Measurements from ENCODE around the gene AK8.

The AK8 gene

GRCh38 chr9:132825430-132825829, 52.7 kb downstream of the AK8 start:
- Histone ChIP-seq H3K79me2 (ENCODE audit: control insufficient read depth, insufficient read depth, low read length, unreplicated experiment) (no peaks in the 10 kb centered on the region), H2AFZ (ENCODE audit: low read length, unreplicated experiment) (no peak overlapping the region), H3K36me3 (ENCODE audit: insufficient read depth, low read length) (no peaks in the 10 kb centered on the region), H3K4me3 (ENCODE audit: low read depth, low read length) (no peak overlapping the region), H3K27ac (ENCODE audit: low read depth, low read length) (no peak overlapping the region), H3K27me3 (ENCODE audit: insufficient read depth, low read length) (peaks cover 61% of the 10 kb centered on the region), H3K4me1 (ENCODE audit: control insufficient read depth, insufficient read depth, low read length, unreplicated experiment) (no peaks in the 10 kb centered on the region)

DNA sequence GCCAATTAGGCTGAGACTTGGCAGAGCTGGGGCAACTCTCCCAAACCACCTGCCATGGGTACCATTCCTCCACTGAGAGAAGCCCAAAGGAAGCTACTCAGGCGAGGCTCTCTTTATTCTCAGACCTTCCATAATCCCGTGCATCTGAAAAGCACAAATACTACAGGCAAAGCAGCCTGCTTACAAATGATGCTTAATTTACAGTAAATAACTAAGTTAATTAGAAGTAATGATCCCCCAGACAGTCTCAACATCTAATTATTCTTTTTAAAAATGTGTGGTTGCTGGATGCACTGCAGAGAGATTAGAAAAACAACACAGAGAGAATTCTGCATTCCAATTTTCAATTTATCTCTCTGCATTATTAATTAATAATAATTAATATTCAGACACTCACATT, 53.1 kb downstream of the AK8 start:
- Histone ChIP-seq H3K4me1 (ENCODE audit: control insufficient read depth, insufficient read depth, low read length, unreplicated experiment) (no peaks in the 10 kb centered on the region), H3K27ac (ENCODE audit: low read depth, low read length) (no peak overlapping the region), H3K27me3 (ENCODE audit: insufficient read depth, low read length) (peaks cover 61% of the 10 kb centered on the region), H2AFZ (ENCODE audit: low read length, unreplicated experiment) (no peak overlapping the region), H3K36me3 (ENCODE audit: insufficient read depth, low read length) (no peaks in the 10 kb centered on the region), H3K79me2 (ENCODE audit: control insufficient read depth, insufficient read depth, low read length, unreplicated experiment) (no peaks in the 10 kb centered on the region), H3K4me3 (ENCODE audit: low read depth, low read length) (no peak overlapping the region)

DNA sequence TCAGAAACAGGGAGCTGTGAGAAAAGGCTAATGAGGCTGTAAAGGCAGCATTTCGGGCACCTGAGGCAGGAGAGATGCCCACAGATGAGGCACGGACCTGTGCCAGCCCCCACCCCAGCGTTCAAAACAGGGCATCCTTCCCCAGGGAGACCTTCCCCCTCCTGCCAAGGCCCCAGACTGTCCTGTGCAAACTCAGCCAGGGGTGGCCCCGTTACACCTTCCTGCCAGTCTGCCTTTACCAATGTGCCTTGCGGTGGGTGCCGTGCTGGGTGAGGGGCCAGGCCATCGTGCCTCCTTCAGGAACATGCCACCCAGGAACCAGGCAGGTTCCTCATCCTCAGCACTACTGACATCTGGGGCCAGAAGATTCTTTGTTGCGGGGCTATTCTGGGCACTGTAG, 53.9 kb downstream of the AK8 start:
- Histone ChIP-seq H2AFZ (ENCODE audit: low read length, unreplicated experiment) (no peak overlapping the region), H3K4me1 (ENCODE audit: control insufficient read depth, insufficient read depth, low read length, unreplicated experiment) (no peaks in the 10 kb centered on the region), H3K79me2 (ENCODE audit: control insufficient read depth, insufficient read depth, low read length, unreplicated experiment) (no peaks in the 10 kb centered on the region), H3K4me3 (ENCODE audit: low read depth, low read length) (no peak overlapping the region), H3K36me3 (ENCODE audit: insufficient read depth, low read length) (no peaks in the 10 kb centered on the region), H3K27ac (ENCODE audit: low read depth, low read length) (no peak overlapping the region), H3K27me3 (ENCODE audit: insufficient read depth, low read length) (peaks cover 67% of the 10 kb centered on the region)

GRCh38 chr9:132823370-132824145, 54.5 kb downstream of the AK8 start:
- no peak overlapping the region for H3K4me3 ChIP-seq (ENCODE audit: low read depth, low read length)
- no peaks in the 10 kb centered on the region for H3K79me2 ChIP-seq (ENCODE audit: control insufficient read depth, insufficient read depth, low read length, unreplicated experiment)
- no peaks in the 10 kb centered on the region for H3K36me3 ChIP-seq (ENCODE audit: insufficient read depth, low read length)
- H2AFZ ChIP-seq (ENCODE audit: low read length, unreplicated experiment), result no peak overlapping the region
- peaks cover 73% of the 10 kb centered on the region for H3K27me3 ChIP-seq (ENCODE audit: insufficient read depth, low read length)
- H3K4me1 ChIP-seq (ENCODE audit: control insufficient read depth, insufficient read depth, low read length, unreplicated experiment), result no peaks in the 10 kb centered on the region
- no peak overlapping the region for H3K27ac ChIP-seq (ENCODE audit: low read depth, low read length)

- Histone ChIP-seq H3K27ac (ENCODE audit: low read depth, low read length) (no peak overlapping the region), H3K27me3 (ENCODE audit: insufficient read depth, low read length) (peaks cover 87% of the 10 kb centered on the region), H3K36me3 (ENCODE audit: insufficient read depth, low read length) (no peaks in the 10 kb centered on the region), H3K79me2 (ENCODE audit: control insufficient read depth, insufficient read depth, low read length, unreplicated experiment) (no peaks in the 10 kb centered on the region), H3K4me1 (ENCODE audit: control insufficient read depth, insufficient read depth, low read length, unreplicated experiment) (no peaks in the 10 kb centered on the region), H3K4me3 (ENCODE audit: low read depth, low read length) (no peak overlapping the region), H2AFZ (ENCODE audit: low read length, unreplicated experiment) (no peak overlapping the region)
These were observed 57.7 kb downstream of the AK8 start for GRCh38 chr9:132820169-132820944.

DNA sequence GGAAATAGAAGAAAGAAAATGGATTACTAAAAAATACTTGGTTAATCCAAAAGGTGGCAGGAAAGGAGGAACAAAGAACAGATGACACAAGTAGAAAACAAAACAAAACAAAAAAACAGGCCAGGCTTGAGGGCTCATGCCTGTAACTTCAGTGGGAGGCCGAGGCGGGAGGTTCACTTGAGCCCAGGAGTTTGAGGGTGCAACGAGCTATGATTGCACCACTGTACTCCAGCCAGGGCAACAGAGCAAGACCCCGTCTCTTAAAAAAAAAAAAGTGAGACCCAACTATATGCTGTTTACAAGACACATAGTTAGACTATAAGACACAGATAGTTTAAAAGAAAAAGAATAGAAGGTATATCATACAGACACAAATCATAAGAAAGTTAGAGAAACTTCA, 59.5 kb downstream of the AK8 start:
- H3K27me3 ChIP-seq (ENCODE audit: insufficient read depth, low read length), result peaks cover 74% of the 10 kb centered on the region
- no peaks in the 10 kb centered on the region for H3K36me3 ChIP-seq (ENCODE audit: insufficient read depth, low read length)
- no peak overlapping the region for H3K27ac ChIP-seq (ENCODE audit: low read depth, low read length)
- no peak overlapping the region for H3K4me3 ChIP-seq (ENCODE audit: low read depth, low read length)
- H2AFZ ChIP-seq (ENCODE audit: low read length, unreplicated experiment), result no peak overlapping the region
- H3K79me2 ChIP-seq (ENCODE audit: control insufficient read depth, insufficient read depth, low read length, unreplicated experiment), result no peaks in the 10 kb centered on the region
- H3K4me1 ChIP-seq (ENCODE audit: control insufficient read depth, insufficient read depth, low read length, unreplicated experiment), result no peaks in the 10 kb centered on the region

- Histone ChIP-seq H3K36me3 (ENCODE audit: insufficient read depth, low read length) (no peaks in the 10 kb centered on the region), H3K27me3 (ENCODE audit: insufficient read depth, low read length) (peaks cover 72% of the 10 kb centered on the region), H2AFZ (ENCODE audit: low read length, unreplicated experiment) (no peak overlapping the region), H3K4me3 (ENCODE audit: low read depth, low read length) (no peak overlapping the region), H3K27ac (ENCODE audit: low read depth, low read length) (no peak overlapping the region), H3K79me2 (ENCODE audit: control insufficient read depth, insufficient read depth, low read length, unreplicated experiment) (no peaks in the 10 kb centered on the region), H3K4me1 (ENCODE audit: control insufficient read depth, insufficient read depth, low read length, unreplicated experiment) (no peaks in the 10 kb centered on the region)
These were observed 63.1 kb downstream of the AK8 start for GRCh38 chr9:132814937-132815336.

GRCh38 chr9:132813115-132813771, 64.8 kb downstream of the AK8 start:
- H3K79me2 ChIP-seq (ENCODE audit: control insufficient read depth, insufficient read depth, low read length, unreplicated experiment), result no peaks in the 10 kb centered on the region
- no peak overlapping the region for H2AFZ ChIP-seq (ENCODE audit: low read length, unreplicated experiment)
- H3K27ac ChIP-seq (ENCODE audit: low read depth, low read length), result no peak overlapping the region
- no peak overlapping the region for H3K4me3 ChIP-seq (ENCODE audit: low read depth, low read length)
- no peaks in the 10 kb centered on the region for H3K4me1 ChIP-seq (ENCODE audit: control insufficient read depth, insufficient read depth, low read length, unreplicated experiment)
- no peaks in the 10 kb centered on the region for H3K36me3 ChIP-seq (ENCODE audit: insufficient read depth, low read length)
- peaks cover 66% of the 10 kb centered on the region for H3K27me3 ChIP-seq (ENCODE audit: insufficient read depth, low read length)

DNA sequence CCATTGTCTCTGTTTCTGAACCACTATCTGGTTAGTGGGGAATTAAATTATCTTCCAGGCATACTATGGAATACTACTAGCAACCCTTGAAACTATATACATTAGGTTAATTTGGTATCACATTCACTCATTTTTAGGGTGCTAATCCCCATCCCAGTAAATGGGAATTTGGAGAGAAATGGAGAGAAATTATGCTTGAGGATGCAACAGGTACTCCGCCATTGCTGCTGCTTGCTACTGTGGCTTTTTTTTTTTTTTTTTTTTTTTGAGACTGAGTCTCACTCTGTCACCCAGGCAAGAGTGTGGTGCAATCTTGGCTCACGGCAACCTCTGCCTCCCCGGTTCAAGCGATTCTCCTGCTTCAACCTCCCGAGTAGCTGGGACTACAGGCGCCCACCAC, 66.1 kb downstream of the AK8 start:
- Histone ChIP-seq H2AFZ (ENCODE audit: low read length, unreplicated experiment) (no peak overlapping the region), H3K4me1 (ENCODE audit: control insufficient read depth, insufficient read depth, low read length, unreplicated experiment) (no peaks in the 10 kb centered on the region), H3K27ac (ENCODE audit: low read depth, low read length) (no peak overlapping the region), H3K79me2 (ENCODE audit: control insufficient read depth, insufficient read depth, low read length, unreplicated experiment) (no peaks in the 10 kb centered on the region), H3K27me3 (ENCODE audit: insufficient read depth, low read length) (peaks cover 66% of the 10 kb centered on the region), H3K4me3 (ENCODE audit: low read depth, low read length) (no peak overlapping the region), H3K36me3 (ENCODE audit: insufficient read depth, low read length) (no peaks in the 10 kb centered on the region)

GRCh38 chr9:132810314-132810713, 67.8 kb downstream of the AK8 start:
- no peaks in the 10 kb centered on the region for H3K36me3 ChIP-seq (ENCODE audit: insufficient read depth, low read length)
- no peak overlapping the region for H3K27ac ChIP-seq (ENCODE audit: low read depth, low read length)
- no peak overlapping the region for H2AFZ ChIP-seq (ENCODE audit: low read length, unreplicated experiment)
- H3K4me3 ChIP-seq (ENCODE audit: low read depth, low read length), result no peak overlapping the region
- H3K27me3 ChIP-seq (ENCODE audit: insufficient read depth, low read length), result peaks cover 61% of the 10 kb centered on the region
- H3K4me1 ChIP-seq (ENCODE audit: control insufficient read depth, insufficient read depth, low read length, unreplicated experiment), result no peaks in the 10 kb centered on the region
- no peaks in the 10 kb centered on the region for H3K79me2 ChIP-seq (ENCODE audit: control insufficient read depth, insufficient read depth, low read length, unreplicated experiment)
